K562 (cell line): Measurements from ENCODE around the gene TMEM167B. TPM values are rescaled to one million over a fixed set of nuclear protein-coding genes. Genes with fewer than 3 reads are reported as not detected.

ENCODE experiments used
- ARID1B ChIP-seq: fragments of 450-650 bp; IDR thresholded peaks from 2 replicates; pipeline ENCODE4 v1.6.1; 2016; ENCODE audit warnings: antibody characterized with exemption, mild to moderate bottlenecking, inconsistent platforms
- ARID2 ChIP-seq: fragments of 450-650 bp; IDR thresholded peaks from 2 replicates; pipeline ENCODE4 v1.6.1; 2017; ENCODE audit warnings: antibody characterized with exemption, mild to moderate bottlenecking
- MAFG ChIP-seq: fragments of 450-650 bp; conservative IDR thresholded peaks from 2 replicates; pipeline ENCODE4 v1.6.1; 2016; ENCODE audit warnings: missing genetic modification characterization, missing compliant biosample characterization
- SMARCE1 ChIP-seq: fragments of 450-650 bp; IDR thresholded peaks from 2 replicates; pipeline ENCODE4 v1.7.1; 2016; ENCODE audit warnings: mild to moderate bottlenecking
- STAT5A ChIP-seq: IDR thresholded peaks from 2 replicates; pipeline ENCODE4 v1.6.1; 2012; ENCODE audit warnings: low read length, inconsistent platforms, borderline replicate concordance
- ZBTB40 ChIP-seq, 2 experiments: fragments of 450-650 bp in 1 of 2; sonication (generic) in 1 of 2; formaldehyde crosslinking in 1 of 2; IDR thresholded peaks; 2 replicates each; pipeline versions ENCODE4 v1.7.1 to v1.9.0; 2016 to 2022; ENCODE audit warnings: inconsistent platforms in 1 of 2, mild to moderate bottlenecking in 1 of 2, missing genetic modification reagents in 1 of 2
- polyA plus RNA-seq, 8 experiments: library from polyadenylated mRNA; depleted of rRNA in 4 of 8; stranded (reverse) in 5 of 8; unstranded in 3 of 8; fragments of >200 nt; fragmentation: Nextera tagmentation in 2 of 8; fragmentation: Illumina TruSeq in 1 of 8; extraction: Ambion mirVana in 2 of 8; extraction: Trizol in 1 of 8; gene quantifications; 2 replicates each; pipeline versions ENCODE4 v1.2.1 to v1.2.3, GENCODE V29; 2011 to 2014; ENCODE audit warnings: inconsistent platforms in 1 of 8, missing spikeins in 1 of 8
- total RNA-seq, 7 experiments: library from RNA; depleted of rRNA in 6 of 7; stranded (reverse); fragments of >200 nt in 6 of 7; fragmentation: Illumina TruSeq in 2 of 7; extraction: Trizol in 2 of 7; gene quantifications; 2 replicates each; pipeline versions ENCODE4 v1.2.1 to v1.2.3, GENCODE V29; 2011 to 2021; ENCODE audit warnings: low replicate concordance in 1 of 7

TMEM167B gene
- total and polyA plus RNA-seq, 9 of the 15 experiments (the other 6 are each of a cell fraction or from before 2014, with no cell fraction given) = 17.2 to 36.4 (median 32.2) TPM

- TF ChIP-seq ZBTB40 (IDR thresholded peaks at IDR 0.05) (0 out of 2 replicates have a peak, but pooled peaks have one; percentile 42), ZBTB40 (CRISPR knock-in tag; IDR thresholded peaks at IDR 0.05) (no peak), MAFG (tag) (peak; percentile 43; the same call in 1 of the 2 replicates), ARID2 (no peak), SMARCE1 (peak; percentile 7), STAT5A (no peak), ARID1B (0 out of 2 replicates have a peak, but pooled peaks have one; percentile 37)
Measured at GRCh38 chr1:109084563-109085517, 5.7 kb upstream of the TMEM167B start (continued).
